ENCODE measurements around the gene BACH2. TPM values are rescaled to one million over a fixed set of nuclear protein-coding genes. Genes with fewer than 3 reads are reported as not detected.

Gene BACH2
- total and polyA plus RNA-seq, 2 of the 8 experiments (the other 6 are each of a cell fraction or from before 2014, with no cell fraction given) = 1.9 to 5.9 TPM

DNA sequence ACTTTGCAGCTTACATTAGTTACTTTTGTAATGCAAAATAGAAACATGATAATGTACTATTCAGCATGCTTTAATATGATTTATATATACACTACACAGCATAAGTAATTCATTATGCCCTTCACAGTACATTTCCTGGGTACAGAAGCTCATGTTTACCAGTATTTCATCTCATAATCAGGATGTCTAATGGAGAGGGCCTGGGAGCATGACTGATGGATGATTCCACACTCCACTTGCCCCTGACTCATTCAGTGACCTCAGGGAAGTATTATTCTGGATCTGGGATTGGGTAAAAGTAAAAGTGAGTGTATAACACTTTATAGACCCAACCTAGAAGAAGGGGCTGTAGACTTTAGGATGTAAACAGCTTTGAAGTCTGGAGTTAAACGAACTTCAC, 31.4 kb upstream of the BACH2 start (continued):
- TF ChIP-seq CHD7 (IDR thresholded peaks at IDR 0.05; ENCODE audit: insufficient replicate concordance, low read length) (no peak), JUND (IDR thresholded peaks at IDR 0.05; ENCODE audit: low read length) (no peak), RBBP5 (IDR thresholded peaks at IDR 0.05; ENCODE audit: borderline replicate concordance, low read depth, low read length) (no peak), SIN3A (conservative IDR thresholded peaks at IDR 0.05 in 1 of 2, IDR thresholded peaks at IDR 0.05 in 1 of 2; ENCODE audit: low read depth in 1 of 2, low read length in 2 of 2) (no peak), FOSL1 (IDR thresholded peaks at IDR 0.05; ENCODE audit: insufficient read depth, low read depth, low read length) (no peak), SP2 (IDR thresholded peaks at IDR 0.05; ENCODE audit: low read length) (no peak), USF2 (IDR thresholded peaks at IDR 0.05; ENCODE audit: low read length) (no peak), POLR2AphosphoS5 (IDR thresholded peaks at IDR 0.05; ENCODE audit: low read depth, low read length) (no peak), GABPA (IDR thresholded peaks at IDR 0.05; ENCODE audit: borderline replicate concordance, insufficient read depth, low read length) (no peak)
